B cell (primary cell): ENCODE results near the gene CHRM2. TPM values are rescaled to one million over a fixed set of nuclear protein-coding genes. Genes with fewer than 3 reads are reported as not detected.

Source experiments
- ATAC-seq: fragments of 200-7000 bp; cut with Tn5 transposase; one replicate; pipeline ENCODE4 v1.10.0; 2021; ENCODE audit warnings: low read depth, mild to moderate bottlenecking, moderate number of reproducible peaks, moderate library complexity
- CTCF ChIA-PET: fragments of 350-600 bp; sonication (Branson Sonifier 250); formaldehyde crosslinking; loops from one replicate; lab custom pipeline; 2021; ENCODE audit warnings: antibody characterized with exemption, inconsistent platforms; lab: Charles Lee
- POLR2A ChIA-PET: fragments of 350-600 bp; sonication (Branson Sonifier 250); formaldehyde crosslinking; loops from one replicate; lab custom pipeline; 2021; ENCODE audit warnings: antibody characterized with exemption; lab: Charles Lee
- DNase-seq: peaks from one replicate; pipeline ENCODE4 v3.0.0; 2013
- H2AFZ ChIP-seq: 2 replicates; pipeline ENCODE4 v1.6.1; 2012; ENCODE audit warnings: mild to moderate bottlenecking, low read depth, low read length; ENCODE audit not compliant: insufficient read depth, poor library complexity, severe bottlenecking
- H3K27ac ChIP-seq, 2 donors: 1 replicate in 1 of 2; 2 replicates in 1 of 2; pipeline ENCODE4 v1.5.1; 2012 to 2013; ENCODE audit warnings: low read length in 2 of 2, mild to moderate bottlenecking in 2 of 2, moderate library complexity in 1 of 2
- H3K27me3 ChIP-seq, 4 experiments: fragments of 200-600 bp in 1 of 4; sonication (generic) in 1 of 4; replicated peaks in 1 of 4; 1 replicate in 2 of 4; 2 replicates in 2 of 4; pipeline versions ENCODE4 v1.6.1 to v1.7.0; 2013 to 2016; ENCODE audit warnings: low read length in 3 of 4, mild to moderate bottlenecking in 2 of 4, mixed read lengths in 1 of 4, moderate library complexity in 1 of 4; ENCODE audit not compliant: insufficient read depth in 4 of 4, control insufficient read depth in 3 of 4; ENCODE audit errors: control extremely low read depth in 1 of 4
- H3K36me3 ChIP-seq, 2 experiments: replicated peaks in 1 of 2; 1 replicate in 1 of 2; 2 replicates in 1 of 2; pipeline versions ENCODE4 v1.6.1 to v1.7.1; 2013; ENCODE audit warnings: low read length in 1 of 2; ENCODE audit not compliant: insufficient read depth in 2 of 2, control insufficient read depth in 1 of 2; ENCODE audit errors: control extremely low read depth in 1 of 2, extremely low read depth in 1 of 2
- H3K4me1 ChIP-seq, 2 donors: fragments of 200-600 bp in 1 of 2; sonication (generic) in 1 of 2; 1 replicate in 1 of 2; 2 replicates in 1 of 2; pipeline versions ENCODE4 v1.5.1 to v1.6.1; 2013 to 2017; ENCODE audit warnings: low read length in 2 of 2; ENCODE audit not compliant: control insufficient read depth in 2 of 2, insufficient read depth in 2 of 2
- H3K4me2 ChIP-seq: replicated peaks from 2 replicates; pipeline ENCODE3; 2012; ENCODE audit warnings: mild to moderate bottlenecking, low read depth, low read length; ENCODE audit not compliant: poor library complexity, severe bottlenecking
- H3K4me3 ChIP-seq, 5 experiments: fragments of 200-600 bp in 1 of 5; sonication (generic) in 1 of 5; 1 replicate in 3 of 5; 2 replicates in 2 of 5; pipeline versions ENCODE4 v1.5.1 to v1.7.0; 2011 to 2016; ENCODE audit warnings: low read length in 4 of 5, mild to moderate bottlenecking in 4 of 5, low read depth in 2 of 5, control low read depth in 1 of 5, moderate library complexity in 1 of 5; ENCODE audit not compliant: insufficient read depth in 1 of 5; ENCODE audit errors: control extremely low read depth in 1 of 5, extremely low read depth in 1 of 5
- H3K79me2 ChIP-seq: fragments of 200-600 bp; sonication (generic); one replicate; pipeline ENCODE4 v1.6.0; 2016; ENCODE audit warnings: low read length; ENCODE audit not compliant: control insufficient read depth, insufficient read depth
- H3K9ac ChIP-seq: fragments of 200-600 bp; sonication (generic); 2 replicates; pipeline ENCODE4 v1.6.1; 2017; ENCODE audit warnings: mild to moderate bottlenecking, low read length, moderate library complexity
- H3K9me3 ChIP-seq, 3 donors: one replicate each; pipeline versions ENCODE4 v1.6.1 to v1.7.1; 2013; ENCODE audit warnings: low read length in 2 of 3; ENCODE audit not compliant: control insufficient read depth in 2 of 3, insufficient read depth in 1 of 3; ENCODE audit errors: control extremely low read depth in 1 of 3
- H4K20me1 ChIP-seq: 2 replicates; pipeline ENCODE4 v1.6.0; 2012; ENCODE audit warnings: mild to moderate bottlenecking, low read length; ENCODE audit not compliant: insufficient read depth, control insufficient read depth, poor library complexity, severe bottlenecking
- H3K27ac Mint-ChIP-seq: one replicate; pipeline ENCODE4 v1.8.0; 2021; ENCODE audit warnings: mixed read lengths
- H3K27me3 Mint-ChIP-seq: one replicate; pipeline ENCODE4 v1.8.0; 2021; ENCODE audit warnings: mixed read lengths
- H3K4me1 Mint-ChIP-seq: one replicate; pipeline ENCODE4 v1.8.0; 2021; ENCODE audit warnings: mixed read lengths
- H3K4me3 Mint-ChIP-seq: one replicate; pipeline ENCODE4 v1.8.0; 2021; ENCODE audit warnings: mixed read lengths
- H3K9me3 Mint-ChIP-seq: one replicate; pipeline ENCODE4 v1.8.0; 2022; ENCODE audit warnings: mixed read lengths; ENCODE audit not compliant: insufficient read depth
- CTCF ChIP-seq: fragments of 200-600 bp; IDR thresholded peaks from one replicate; pipeline ENCODE4 v1.8.0; 2022; ENCODE audit warnings: antibody characterized with exemption, mild to moderate bottlenecking
- EZH2 ChIP-seq: IDR thresholded peaks from 2 replicates; pipeline ENCODE4 v1.6.1; 2012; ENCODE audit warnings: borderline replicate concordance, low read depth, mild to moderate bottlenecking, moderate library complexity, low read length; ENCODE audit not compliant: insufficient read depth, poor library complexity, severe bottlenecking
- WGBS: methylation state at CpG from one replicate; pipeline ENCODE4 v1.1.5; 2013; ENCODE audit warnings: missing lambda C conversion rate; ENCODE audit not compliant: insufficient coverage; 5-methylcytosine and 5-hydroxymethylcytosine counted together
- intact Hi-C: fragments of 100-400 bp; cut with micrococcal nuclease; formaldehyde crosslinking; loops from one replicate; pipeline ENCODE4 v1.10.0; 2022
- polyA plus RNA-seq: library from polyadenylated mRNA; depleted of rRNA; stranded (reverse); fragments of >200 nt; gene quantifications from 2 replicates; pipeline ENCODE4 v1.2.3, GENCODE V29; 2012
- total RNA-seq, 2 donors: library from RNA; stranded (reverse); fragments of 120-200 nt in 1 of 2; gene quantifications; 1 replicate in 1 of 2; 2 replicates in 1 of 2; pipeline versions ENCODE4 v1.2.3 to v1.2.4, GENCODE V29; 2013 to 2022

The CHRM2 gene
- total and polyA plus RNA-seq, 2 donors (not counting 1 experiment from before 2014, with no cell fraction given): not detected

GRCh38 chr7:136925044-136925443 is 56.6 kb downstream of the CHRM2 start:
- Histone ChIP-seq H3K79me2 (no peaks in the 10 kb centered on the region), H2AFZ (no peak overlapping the region), H3K27me3 (no peaks in the 10 kb centered on the region), H3K9ac (no peak overlapping the region), H4K20me1 (no peaks in the 10 kb centered on the region), H3K27ac (no peak overlapping the region), H3K4me1 (no peaks in the 10 kb centered on the region), H3K4me3 (no peak overlapping the region), H3K4me2 (no peak overlapping the region), H3K36me3 (no peaks in the 10 kb centered on the region), H3K9me3 (peaks cover 0 to 2% (median 0%) of the 10 kb centered on the region in 3 donors)
- no peaks in the 10 kb centered on the region for H3K27me3 Mint-ChIP-seq
- ATAC-seq (no peak), DNase-seq (no peak)
- no peaks in the 10 kb centered on the region for H3K4me1 Mint-ChIP-seq
- H3K27ac Mint-ChIP-seq: no peak overlapping the region
- no peaks in the 10 kb centered on the region for H3K9me3 Mint-ChIP-seq
- ChIA-PET POLR2A (no interaction called here), CTCF (no interaction called here)
- no CpG with 5 or more reads among the region's 3 CpGs for WGBS
- H3K4me3 Mint-ChIP-seq: no peak overlapping the region
- TF ChIP-seq CTCF: no peak
- no peak for TF ChIP-seq EZH2
- intact Hi-C loops: no loop called here

GRCh38 chr7:136925556-136925955 is 57.1 kb downstream of the CHRM2 start:
- H3K9me3 Mint-ChIP-seq: no peaks in the 10 kb centered on the region
- CTCF ChIA-PET: no interaction called here
- Histone ChIP-seq H3K27me3 (no peaks in the 10 kb centered on the region), H3K4me2 (no peak overlapping the region), H3K36me3 (no peaks in the 10 kb centered on the region), H3K4me1 (no peaks in the 10 kb centered on the region), H4K20me1 (no peaks in the 10 kb centered on the region), H3K4me3 (no peak overlapping the region), H3K79me2 (no peaks in the 10 kb centered on the region), H3K9me3 (peaks cover 0 to 2% (median 0%) of the 10 kb centered on the region in 3 donors), H2AFZ (no peak overlapping the region), H3K27ac (no peak overlapping the region), H3K9ac (no peak overlapping the region)
- no peak overlapping the region for H3K4me3 Mint-ChIP-seq
- intact Hi-C loops: no loop called here
- no peak for ATAC-seq
- no peak overlapping the region for H3K27ac Mint-ChIP-seq
- POLR2A ChIA-PET: no interaction called here
- DNase-seq: no peak
- H3K27me3 Mint-ChIP-seq: no peaks in the 10 kb centered on the region
- H3K4me1 Mint-ChIP-seq: no peaks in the 10 kb centered on the region
- TF ChIP-seq CTCF (no peak), EZH2 (no peak)
